Measurements from ENCODE around the gene LOC128125822.
A peak's percentile ranks its signal among the peaks of the same experiment; 100 is the strongest.
"Not testable (repeated sequence)": the region's sequence is repeated elsewhere in the genome, so short reads cannot be mapped to it uniquely, and the experiment has no call there.

Gene LOC128125822

GRCh38 chr6:63581355-63582013 lies 9.2 kb downstream of the LOC128125822 start:
- DNase-seq (ENCODE audit: extremely low spot score), result no peak
- Histone ChIP-seq H3K4me3 (ENCODE audit: low read depth, low read length) (no peak overlapping the region), H3K27ac (ENCODE audit: low read depth) (no peak overlapping the region), H3K4me1 (ENCODE audit: insufficient read depth) (no peaks in the 10 kb centered on the region), H3K36me3 (ENCODE audit: insufficient read depth) (no peaks in the 10 kb centered on the region)
- 94% methylated on average over 2 of the region's 2 CpGs for WGBS

- WGBS, result 96% methylated on average over 4 of the region's 4 CpGs
- no peaks in the 10 kb centered on the region for H3K36me3 ChIP-seq (ENCODE audit: insufficient read depth)
- DNase-seq (ENCODE audit: extremely low spot score), result no peak
- no peak overlapping the region for H3K4me3 ChIP-seq (ENCODE audit: low read depth, low read length)
- H3K4me1 ChIP-seq (ENCODE audit: insufficient read depth), result no peaks in the 10 kb centered on the region
- H3K27ac ChIP-seq (ENCODE audit: low read depth), result no peak overlapping the region
These were observed 10.4 kb downstream of the LOC128125822 start for GRCh38 chr6:63582579-63583231.

- Histone ChIP-seq H3K27ac (ENCODE audit: low read depth) (no peak overlapping the region), H3K4me3 (ENCODE audit: low read depth, low read length) (no peak overlapping the region), H3K36me3 (ENCODE audit: insufficient read depth) (no peaks in the 10 kb centered on the region), H3K4me1 (ENCODE audit: insufficient read depth) (no peaks in the 10 kb centered on the region)
- DNase-seq (ENCODE audit: extremely low spot score), result no peak
- 80% methylated on average over 4 of the region's 4 CpGs for WGBS
These were observed 11.8 kb downstream of the LOC128125822 start for GRCh38 chr6:63584125-63584514.

GRCh38 chr6:63584566-63584965 lies 12.3 kb downstream of the LOC128125822 start:
- Histone ChIP-seq H3K36me3 (ENCODE audit: insufficient read depth) (no peaks in the 10 kb centered on the region), H3K4me1 (ENCODE audit: insufficient read depth) (no peaks in the 10 kb centered on the region), H3K27ac (ENCODE audit: low read depth) (no peak overlapping the region), H3K4me3 (ENCODE audit: low read depth, low read length) (no peak overlapping the region)
- DNase-seq (ENCODE audit: extremely low spot score), result no peak
- WGBS, result 97% methylated on average over 8 of the region's 8 CpGs

- H3K4me3 ChIP-seq (ENCODE audit: low read depth, low read length); H3K36me3 ChIP-seq (ENCODE audit: insufficient read depth); H3K27ac ChIP-seq (ENCODE audit: low read depth); H3K4me1 ChIP-seq (ENCODE audit: insufficient read depth); DNase-seq (ENCODE audit: extremely low spot score): not testable (repeated sequence)
- 90% methylated on average over 2 of the region's 2 CpGs for WGBS
These were observed 13.4 kb downstream of the LOC128125822 start for GRCh38 chr6:63585652-63586051.

- Histone ChIP-seq H3K4me1 (ENCODE audit: insufficient read depth) (no peaks in the 10 kb centered on the region), H3K4me3 (ENCODE audit: low read depth, low read length) (no peak overlapping the region), H3K27ac (ENCODE audit: low read depth) (no peak overlapping the region), H3K36me3 (ENCODE audit: insufficient read depth) (no peaks in the 10 kb centered on the region)
- no peak for DNase-seq (ENCODE audit: extremely low spot score)
- 73% methylated on average over 2 of the region's 2 CpGs for WGBS
These were observed 17.7 kb downstream of the LOC128125822 start for GRCh38 chr6:63589952-63590411.

GRCh38 chr6:63592886-63593285 lies 20.6 kb downstream of the LOC128125822 start:
- Histone ChIP-seq H3K36me3 (ENCODE audit: insufficient read depth) (no peaks in the 10 kb centered on the region), H3K4me3 (ENCODE audit: low read depth, low read length) (no peak overlapping the region), H3K4me1 (ENCODE audit: insufficient read depth) (no peaks in the 10 kb centered on the region), H3K27ac (ENCODE audit: low read depth) (no peak overlapping the region)
- WGBS, result 90% methylated on average over 7 of the region's 7 CpGs
- no peak for DNase-seq (ENCODE audit: extremely low spot score)

- WGBS, result 51% methylated on average over 6 of the region's 6 CpGs
- no peak overlapping the region for H3K27ac ChIP-seq (ENCODE audit: low read depth)
- no peaks in the 10 kb centered on the region for H3K36me3 ChIP-seq (ENCODE audit: insufficient read depth)
- H3K4me1 ChIP-seq (ENCODE audit: insufficient read depth), result no peaks in the 10 kb centered on the region
- DNase-seq (ENCODE audit: extremely low spot score), result no peak
- H3K4me3 ChIP-seq (ENCODE audit: low read depth, low read length), result no peak overlapping the region
These were observed 25.1 kb downstream of the LOC128125822 start for GRCh38 chr6:63597141-63598048.

GRCh38 chr6:63598049-63599036 lies 26.1 kb downstream of the LOC128125822 start:
- peak; percentile 46 for DNase-seq (ENCODE audit: extremely low spot score)
- Histone ChIP-seq H3K4me1 (ENCODE audit: insufficient read depth) (no peaks in the 10 kb centered on the region), H3K4me3 (ENCODE audit: low read depth, low read length) (peak overlapping the region; percentile 17), H3K36me3 (ENCODE audit: insufficient read depth) (no peaks in the 10 kb centered on the region), H3K27ac (ENCODE audit: low read depth) (no peak overlapping the region)
- WGBS, result 2% methylated on average over 23 of the region's 23 CpGs

- WGBS, result 84% methylated on average over 7 of the region's 7 CpGs
- no peak overlapping the region for H3K27ac ChIP-seq (ENCODE audit: low read depth)
- no peak for DNase-seq (ENCODE audit: extremely low spot score)
- no peak overlapping the region for H3K4me3 ChIP-seq (ENCODE audit: low read depth, low read length)
- no peaks in the 10 kb centered on the region for H3K36me3 ChIP-seq (ENCODE audit: insufficient read depth)
- no peaks in the 10 kb centered on the region for H3K4me1 ChIP-seq (ENCODE audit: insufficient read depth)
These were observed 27.0 kb downstream of the LOC128125822 start for GRCh38 chr6:63599243-63599642.

GRCh38 chr6:63600136-63600535 lies 27.9 kb downstream of the LOC128125822 start:
- WGBS, result 86% methylated on average over 6 of the region's 6 CpGs
- H3K27ac ChIP-seq (ENCODE audit: low read depth), result no peak overlapping the region
- H3K36me3 ChIP-seq (ENCODE audit: insufficient read depth), result no peaks in the 10 kb centered on the region
- H3K4me3 ChIP-seq (ENCODE audit: low read depth, low read length), result no peak overlapping the region
- no peak for DNase-seq (ENCODE audit: extremely low spot score)
- H3K4me1 ChIP-seq (ENCODE audit: insufficient read depth), result no peaks in the 10 kb centered on the region

GRCh38 chr6:63609231-63609630 lies 37.0 kb downstream of the LOC128125822 start:
- no peak for DNase-seq (ENCODE audit: extremely low spot score)
- WGBS, result 91% methylated on average over 1 of the region's 1 CpG

GRCh38 chr6:63610944-63611343 lies 38.7 kb downstream of the LOC128125822 start:
- H3K4me3 ChIP-seq (ENCODE audit: low read depth, low read length), result no peak overlapping the region
- no peak overlapping the region for H3K27ac ChIP-seq (ENCODE audit: low read depth)
- no peak for DNase-seq (ENCODE audit: extremely low spot score)
- no peaks in the 10 kb centered on the region for H3K36me3 ChIP-seq (ENCODE audit: insufficient read depth)
- WGBS, result 65% methylated on average over 1 of the region's 1 CpG
- H3K4me1 ChIP-seq (ENCODE audit: insufficient read depth), result no peaks in the 10 kb centered on the region

More at GRCh38 chr6:63609231-63609630, 37.0 kb downstream of the LOC128125822 start:
- Histone ChIP-seq H3K27ac (ENCODE audit: low read depth) (no peak overlapping the region), H3K4me1 (ENCODE audit: insufficient read depth) (no peaks in the 10 kb centered on the region), H3K36me3 (ENCODE audit: insufficient read depth) (no peaks in the 10 kb centered on the region), H3K4me3 (ENCODE audit: low read depth, low read length) (no peak overlapping the region)
